NT2/D1 (cell line): ENCODE measurements around the gene FOXQ1.

Experiments used
- SUZ12 ChIP-seq: IDR thresholded peaks from 2 replicates; pipeline ENCODE4 v1.6.1; 2011; ENCODE audit not compliant: insufficient read length, insufficient read depth; ENCODE audit errors: extremely low read depth
- YY1 ChIP-seq: IDR thresholded peaks from 2 replicates; pipeline ENCODE4 v1.6.1; 2011; ENCODE audit not compliant: insufficient read length, insufficient read depth
- ZNF274 ChIP-seq: IDR thresholded peaks from 2 replicates; pipeline ENCODE4 v1.6.1; 2011; ENCODE audit warnings: mild to moderate bottlenecking, low read depth, low read length

DNA sequence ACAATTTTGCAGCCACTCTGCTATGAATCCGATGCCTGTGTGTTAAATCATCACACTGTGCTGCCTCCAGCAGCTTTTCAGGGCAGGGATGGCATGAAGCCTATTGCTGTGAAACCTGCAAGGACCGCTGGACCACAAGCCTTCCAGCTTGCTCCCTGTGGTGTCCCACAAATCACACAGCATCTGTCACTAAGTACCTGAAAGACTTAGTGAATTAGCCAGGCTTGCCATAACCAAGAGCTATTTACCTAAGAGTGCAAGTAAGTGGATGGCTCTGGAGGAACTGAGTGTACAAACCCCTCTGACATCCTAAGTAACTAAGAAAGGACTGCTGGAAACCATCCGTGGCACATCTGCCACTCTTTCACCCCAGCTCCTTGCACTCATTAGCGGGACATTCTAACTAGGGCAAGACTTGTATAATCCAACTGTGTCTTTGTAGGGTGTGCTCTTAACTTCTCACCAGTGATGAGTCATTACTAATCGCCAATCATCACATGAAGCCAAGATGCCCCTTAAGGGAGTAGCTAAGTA lies 34.7 kb downstream of the FOXQ1 start:
- TF ChIP-seq SUZ12 (no peak), YY1 (no peak), ZNF274 (no peak)
